HG02973 (cell line): ENCODE data around the gene SNRNP25.

Experiments
- ATAC-seq: cut with Tn5 transposase; IDR thresholded peaks from one replicate; pipeline ENCODE4 v1.9.1; 2021; ENCODE audit warnings: moderate library complexity; ENCODE audit not compliant: unreplicated experiment

Gene SNRNP25

GRCh38 chr16:62283-62967 lies 8.8 kb downstream of the SNRNP25 start:
- ATAC-seq: no peak

GRCh38 chr16:62968-63391 lies 9.4 kb downstream of the SNRNP25 start:
- no peak for ATAC-seq

DNA sequence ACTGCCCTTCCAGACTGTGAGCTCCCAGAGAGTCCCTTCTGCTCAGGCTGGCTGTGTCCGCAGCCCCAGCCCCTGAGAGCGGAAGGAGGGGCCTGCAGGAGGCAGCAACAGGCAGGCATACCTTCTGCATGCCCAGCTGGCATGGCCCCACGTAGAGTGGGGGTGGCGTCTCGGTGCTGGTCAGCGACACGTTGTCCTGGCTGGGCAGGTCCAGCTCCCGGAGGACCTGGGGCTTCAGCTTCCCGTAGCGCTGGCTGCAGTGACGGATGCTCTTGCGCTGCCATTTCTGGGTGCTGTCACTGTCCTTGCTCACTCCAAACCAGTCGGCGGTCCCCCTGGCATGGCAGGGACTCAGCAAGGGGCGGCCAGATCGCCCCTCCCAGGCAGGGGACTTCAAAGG lies 9.8 kb downstream of the SNRNP25 start:
- ATAC-seq: no peak

- no peak for ATAC-seq
Measured at GRCh38 chr16:63998-64913, 10.6 kb downstream of the SNRNP25 start.

DNA sequence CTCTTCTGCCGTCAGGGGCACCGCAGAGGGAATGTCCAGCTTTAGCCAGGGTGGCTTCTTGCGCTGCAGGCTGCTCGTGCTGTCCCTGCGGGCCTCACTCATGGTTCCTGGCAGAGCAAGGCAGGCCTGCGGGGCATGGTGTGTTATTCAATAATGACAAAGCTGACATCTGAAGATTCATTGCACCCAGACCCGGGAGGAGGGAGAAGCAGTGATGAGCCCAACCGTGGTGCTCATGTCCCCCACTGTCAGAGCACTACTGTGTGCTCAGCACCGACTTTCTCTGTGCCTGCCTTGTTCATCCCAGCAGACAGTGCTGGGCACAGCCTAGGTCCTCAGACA lies 11.3 kb downstream of the SNRNP25 start:
- ATAC-seq: no peak

DNA sequence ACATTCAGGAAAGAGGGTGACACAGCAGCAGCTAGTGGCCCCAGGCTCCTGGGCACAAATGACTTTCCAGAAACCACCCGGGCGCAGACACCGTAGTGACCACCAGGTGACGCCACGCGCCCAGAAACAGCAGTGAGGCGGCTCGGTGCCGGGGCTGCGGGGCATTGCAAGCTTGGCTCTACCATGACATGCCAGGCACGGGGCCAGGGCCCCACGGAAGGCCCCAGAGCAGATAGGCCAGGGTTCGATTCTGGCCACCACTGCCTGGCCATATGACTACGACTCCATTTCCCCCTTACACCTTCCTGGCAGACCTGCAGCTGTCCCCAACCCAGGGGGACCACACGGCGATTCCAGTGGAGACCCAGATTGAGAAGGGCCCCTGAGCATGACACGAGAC lies 12.1 kb downstream of the SNRNP25 start:
- no peak for ATAC-seq

DNA sequence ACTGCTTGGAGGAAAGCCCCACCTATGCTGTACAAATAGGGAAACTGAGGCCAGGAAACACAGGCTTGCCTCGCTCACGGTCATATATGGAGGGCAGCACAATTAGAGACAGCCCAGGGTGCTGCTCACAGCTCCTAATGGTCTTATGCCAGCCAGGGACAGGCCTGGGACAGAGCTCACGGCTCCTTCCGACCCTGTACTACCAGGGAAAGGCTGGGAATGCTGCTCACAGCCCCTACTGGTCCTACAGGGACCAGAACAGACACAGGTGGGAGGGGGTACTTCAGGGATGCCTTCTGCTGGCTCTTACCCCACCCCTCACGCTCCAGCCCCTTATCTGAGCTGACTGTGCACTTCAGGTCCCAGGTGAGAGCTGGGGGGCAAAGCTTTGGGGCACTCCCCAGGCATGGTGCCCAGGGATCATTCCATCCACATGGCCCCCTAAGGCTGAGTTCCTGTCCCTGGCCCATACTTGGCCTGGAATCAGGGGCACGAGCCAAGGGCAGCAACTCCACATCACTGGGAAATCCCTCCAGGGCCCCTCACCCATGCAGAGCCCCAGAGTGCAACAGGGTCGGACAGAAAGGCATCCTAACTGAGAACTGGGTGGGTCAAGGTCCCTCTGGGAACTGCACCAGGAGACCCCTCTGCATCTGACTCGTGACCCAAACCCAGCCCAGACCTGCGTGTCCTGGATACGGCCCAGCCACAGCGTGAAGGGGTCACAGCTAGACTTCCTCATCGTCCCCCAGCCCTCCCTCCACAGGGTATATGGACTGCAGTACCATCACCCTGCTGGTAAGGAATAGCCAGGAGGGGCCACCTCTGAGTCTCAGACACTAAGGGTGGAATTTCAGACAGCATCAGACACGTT lies 12.9 kb downstream of the SNRNP25 start:
- ATAC-seq: no peak

GRCh38 chr16:67183-67791 lies 13.7 kb downstream of the SNRNP25 start:
- no peak for ATAC-seq

- no peak for ATAC-seq
Measured at GRCh38 chr16:67884-68789, 14.5 kb downstream of the SNRNP25 start.

DNA sequence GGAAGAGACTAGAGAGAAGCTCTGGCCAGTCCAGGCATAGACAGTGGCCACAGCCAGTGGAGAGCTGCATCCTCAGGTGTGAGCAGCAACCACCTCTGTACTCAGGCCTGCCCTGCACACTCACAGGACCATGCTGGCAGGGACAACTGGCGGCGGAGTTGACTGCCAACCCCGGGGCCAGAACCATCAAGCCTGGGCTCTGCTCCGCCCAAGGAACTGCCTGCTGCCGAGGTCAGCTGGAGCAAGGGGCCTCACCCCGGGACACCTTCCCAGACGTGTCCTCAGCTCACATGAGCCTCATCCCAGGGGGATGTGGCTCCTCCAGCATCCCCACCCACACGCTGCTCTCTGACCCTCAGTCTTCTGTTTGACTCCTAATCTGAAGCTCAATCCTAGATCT lies 15.6 kb downstream of the SNRNP25 start:
- no peak for ATAC-seq

DNA sequence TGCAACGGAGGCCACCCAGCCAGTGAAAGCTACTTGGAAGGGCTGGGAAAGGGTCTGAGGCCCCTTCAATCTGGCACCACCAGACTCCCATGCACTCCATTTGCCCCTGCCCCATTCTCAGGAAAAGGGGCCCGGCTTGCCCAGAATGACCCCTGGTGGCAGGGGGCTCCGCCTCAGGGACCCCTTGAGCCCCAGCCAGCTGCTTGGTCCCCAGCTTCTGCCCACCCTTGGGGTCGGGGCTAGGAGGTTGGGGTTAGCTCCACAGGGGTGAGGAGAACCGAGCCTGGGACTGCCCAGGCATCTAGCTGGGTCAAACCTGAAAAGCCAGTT lies 17.5 kb downstream of the SNRNP25 start:
- ATAC-seq: no peak

- ATAC-seq: no peak
Measured at GRCh38 chr16:71540-72401, 18.1 kb downstream of the SNRNP25 start.

GRCh38 chr16:72561-73548 lies 19.2 kb downstream of the SNRNP25 start, which contains the start of gene RHBDF1:
TSS of gene RHBDF1 (minus strand) at chr16:72631. CDS start at chr16:65015, 7,616 bp downstream.
- ATAC-seq: no peak

- ATAC-seq: no peak
Measured at GRCh38 chr16:74051-74746, 20.6 kb downstream of the SNRNP25 start.

- ATAC-seq: no peak
Measured at GRCh38 chr16:74747-75334, 21.2 kb downstream of the SNRNP25 start.

DNA sequence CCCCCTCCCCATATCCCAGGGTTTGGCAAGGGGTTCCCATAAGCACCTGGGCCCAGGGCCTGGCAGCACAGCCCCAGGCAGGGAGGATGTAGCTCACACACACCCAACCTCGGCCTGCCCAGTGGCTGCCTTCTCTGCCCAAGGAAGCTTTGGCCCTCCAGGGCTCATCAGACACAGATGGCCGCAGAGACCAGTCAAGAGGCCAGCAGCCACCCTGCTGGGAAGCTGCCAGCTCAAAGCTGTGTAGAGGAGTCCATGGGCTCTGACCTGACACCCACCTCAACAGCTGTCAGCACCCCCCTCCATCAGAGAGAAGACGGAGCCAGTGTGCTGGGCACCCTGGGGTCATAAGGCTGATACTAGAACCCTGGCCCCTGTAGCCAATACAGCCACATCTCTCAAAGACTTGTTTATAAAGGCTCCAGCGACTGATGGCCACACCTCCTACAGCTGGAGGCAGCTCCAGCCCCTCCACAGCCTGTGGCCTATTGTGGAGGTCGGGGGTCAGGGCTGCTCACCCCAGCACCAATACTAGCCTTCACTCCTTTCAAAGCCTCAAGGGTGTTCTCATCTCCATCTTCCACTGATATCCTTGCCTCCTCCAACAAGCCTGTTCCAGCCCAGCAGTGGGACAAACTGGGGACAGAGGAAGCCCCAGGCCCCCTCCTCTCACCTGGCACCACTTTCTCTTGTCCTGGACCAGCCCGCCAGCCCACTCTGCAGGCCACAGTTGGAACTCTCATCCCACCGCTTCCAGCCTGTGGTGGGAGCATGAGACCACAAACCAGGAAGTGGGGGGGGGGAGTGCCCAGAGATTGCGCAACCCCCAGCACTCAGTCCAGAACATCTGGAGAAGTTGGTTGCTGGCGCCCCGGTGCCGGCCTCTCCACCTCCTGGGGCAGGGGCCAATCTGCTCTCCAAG lies 22.2 kb downstream of the SNRNP25 start:
- ATAC-seq: no peak
